HepG2 (cell line): Measurements from ENCODE around the gene TMC8. TPM values are rescaled to one million over a fixed set of nuclear protein-coding genes. Genes with fewer than 3 reads are reported as not detected.

Experiments used
- ARID2 ChIP-seq: sonication (generic); formaldehyde crosslinking; IDR thresholded peaks from 2 replicates; pipeline ENCODE4 v1.8.1; 2022; ENCODE audit warnings: mild to moderate bottlenecking, missing genetic modification reagents, borderline replicate concordance
- CBFB ChIP-seq: sonication (generic); formaldehyde crosslinking; IDR thresholded peaks from 2 replicates; pipeline ENCODE4 v1.4.0; 2020; ENCODE audit warnings: missing genetic modification reagents
- CENPX ChIP-seq: sonication (generic); formaldehyde crosslinking; IDR thresholded peaks from 2 replicates; pipeline ENCODE4 v1.9.0; 2021; ENCODE audit warnings: mild to moderate bottlenecking, missing genetic modification reagents, moderate library complexity
- HMG20A ChIP-seq: IDR thresholded peaks from 2 replicates; pipeline ENCODE4 v1.6.1; 2016; ENCODE audit warnings: borderline replicate concordance
- HNF4A ChIP-seq: sonication (generic); formaldehyde crosslinking; IDR thresholded peaks from 2 replicates; pipeline ENCODE4 v1.4.0; 2020; ENCODE audit warnings: missing genetic modification reagents
- KDM6A ChIP-seq: IDR thresholded peaks from 2 replicates; pipeline ENCODE4 v1.6.1; 2016; ENCODE audit warnings: low read depth
- NCOA5 ChIP-seq: sonication (generic); formaldehyde crosslinking; IDR thresholded peaks from 2 replicates; pipeline ENCODE4 v1.4.0; 2020; ENCODE audit warnings: missing genetic modification reagents
- NFYB ChIP-seq: sonication (generic); formaldehyde crosslinking; IDR thresholded peaks from 2 replicates; pipeline ENCODE4 v1.4.0; 2020; ENCODE audit warnings: missing genetic modification reagents
- SRSF9 ChIP-seq: fragments of 200-400 bp; formaldehyde crosslinking; IDR thresholded peaks from 2 replicates; pipeline ENCODE4 v1.6.1; 2018; ENCODE audit warnings: borderline replicate concordance, mild to moderate bottlenecking, low read depth, low read length; ENCODE audit not compliant: insufficient read depth, poor library complexity, severe bottlenecking
- SRY ChIP-seq: sonication (generic); formaldehyde crosslinking; IDR thresholded peaks from 2 replicates; pipeline ENCODE4 v1.8.0; 2022; ENCODE audit warnings: mild to moderate bottlenecking, missing genetic modification reagents
- TOE1 ChIP-seq: sonication (generic); formaldehyde crosslinking; IDR thresholded peaks from 2 replicates; pipeline ENCODE4 v1.4.0; 2020; ENCODE audit warnings: mild to moderate bottlenecking, missing genetic modification reagents
- ZFAT ChIP-seq: sonication (generic); formaldehyde crosslinking; conservative IDR thresholded peaks from 2 replicates; pipeline ENCODE4 v1.8.1; 2023; ENCODE audit warnings: missing genetic modification reagents, inconsistent platforms
- ZFP36L1 ChIP-seq: sonication (generic); formaldehyde crosslinking; IDR thresholded peaks from 2 replicates; pipeline ENCODE4 v1.8.0; 2022; ENCODE audit warnings: mild to moderate bottlenecking, missing genetic modification reagents, moderate library complexity
- ZNF367 ChIP-seq: sonication (generic); formaldehyde crosslinking; IDR thresholded peaks from 2 replicates; pipeline ENCODE4 v1.4.0; 2020; ENCODE audit warnings: missing genetic modification reagents, borderline replicate concordance
- ZNF780A ChIP-seq: sonication (generic); formaldehyde crosslinking; IDR thresholded peaks from 2 replicates; pipeline ENCODE4 v1.8.0; 2022; ENCODE audit warnings: mild to moderate bottlenecking, missing genetic modification reagents, moderate library complexity
- ZNF850 ChIP-seq: sonication (generic); formaldehyde crosslinking; conservative IDR thresholded peaks from 2 replicates; pipeline ENCODE4 v1.9.0; 2021; ENCODE audit warnings: mild to moderate bottlenecking, missing genetic modification reagents
- ZNF879 ChIP-seq: sonication (generic); formaldehyde crosslinking; IDR thresholded peaks from 2 replicates; pipeline ENCODE4 v1.8.1; 2023; ENCODE audit warnings: missing genetic modification reagents
- polyA plus RNA-seq, 8 experiments: library from polyadenylated mRNA; depleted of rRNA in 3 of 8; stranded (reverse) in 7 of 8; unstranded in 1 of 8; fragments of >200 nt; fragmentation: Illumina TruSeq in 4 of 8; extraction: Trizol in 4 of 8; gene quantifications; 2 replicates each; pipeline versions ENCODE4 v1.2.1 to v1.2.3, GENCODE V29; 2011 to 2016; ENCODE audit warnings: low read depth in 4 of 8, missing spikeins in 1 of 8, mixed read lengths in 1 of 8; ENCODE audit not compliant: insufficient read depth in 1 of 8
- total RNA-seq, 5 experiments: library from RNA; depleted of rRNA; stranded (reverse); fragments of >200 nt; fragmentation: Illumina TruSeq; extraction: Trizol; gene quantifications; 2 replicates each; pipeline ENCODE4 v1.2.3, GENCODE V29; 2016; ENCODE audit warnings: low read depth in 1 of 5
- TF ChIP-seq, protein P1 (sequence below): sonication (generic); formaldehyde crosslinking; IDR thresholded peaks from 2 replicates; pipeline ENCODE4 v1.5.0; 2020; ENCODE audit warnings: mild to moderate bottlenecking, missing genetic modification reagents
- TF ChIP-seq, protein P2 (sequence below): sonication (generic); formaldehyde crosslinking; IDR thresholded peaks from 2 replicates; pipeline ENCODE4 v1.4.0; 2020; ENCODE audit warnings: mild to moderate bottlenecking, missing genetic modification reagents
- TF ChIP-seq, protein P3 (sequence below): IDR thresholded peaks from 2 replicates; pipeline ENCODE4 v1.6.1; 2016; ENCODE audit warnings: mild to moderate bottlenecking
- TF ChIP-seq, protein P4 (sequence below): IDR thresholded peaks from 2 replicates; pipeline ENCODE4 v1.6.1; 2018; ENCODE audit warnings: missing genetic modification reagents, mild to moderate bottlenecking, missing compliant biosample characterization
- TF ChIP-seq, protein P5 (sequence below): sonication (generic); formaldehyde crosslinking; conservative IDR thresholded peaks from 2 replicates; pipeline ENCODE4 v1.8.0; 2022; ENCODE audit warnings: missing genetic modification reagents

TMC8 gene
- total and polyA plus RNA-seq, 2 of the 13 experiments (the other 11 are each of a cell fraction or from before 2014, with no cell fraction given) = 0.53 to 7.8 TPM

DNA sequence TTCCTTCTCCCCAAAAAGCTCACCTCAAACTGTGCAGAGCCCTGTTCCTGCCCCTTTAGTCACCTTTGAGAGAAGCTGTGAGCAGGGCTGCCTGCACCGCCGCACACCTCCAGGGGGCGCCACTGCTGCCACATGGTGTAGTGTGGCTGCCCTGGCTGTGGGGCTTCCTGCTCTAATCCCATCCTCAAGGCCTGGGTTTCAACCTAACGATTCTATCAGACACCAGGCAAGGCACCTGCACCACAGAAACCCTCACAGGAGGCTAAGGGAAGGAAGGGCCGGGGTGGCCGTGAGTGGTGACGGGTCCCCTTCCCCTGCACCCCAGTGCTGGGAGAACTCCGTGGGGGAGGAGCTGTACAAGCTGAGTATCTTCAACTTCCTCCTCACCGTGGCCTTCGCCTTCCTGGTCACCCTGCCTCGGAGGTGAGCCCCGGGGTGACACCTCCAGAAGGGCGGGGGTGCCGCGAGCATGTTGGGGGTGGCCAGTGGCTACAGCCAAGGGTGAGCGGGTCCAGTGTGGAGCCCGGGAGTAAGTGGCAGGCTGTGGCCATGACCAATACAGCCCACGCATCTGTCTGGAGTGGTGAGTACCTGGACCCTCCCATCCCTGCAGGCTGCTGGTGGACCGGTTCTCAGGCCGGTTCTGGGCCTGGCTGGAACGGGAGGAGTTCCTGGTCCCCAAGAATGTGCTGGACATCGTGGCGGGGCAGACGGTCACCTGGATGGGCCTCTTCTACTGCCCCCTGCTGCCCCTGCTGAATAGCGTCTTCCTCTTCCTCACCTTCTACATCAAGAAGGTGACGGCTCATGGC lies 7.0 kb downstream of the TMC8 start (continued):
- TF ChIP-seq ARID2 = no peak
- TF ChIP-seq ZNF780A (CRISPR knock-in tag) = 0 out of 2 replicates have a peak, but pooled peaks have one; percentile 77
- peak; percentile 12; the same call in 1 of the 2 replicates for TF ChIP-seq HNF4A (CRISPR knock-in tag)
- no peak for TF ChIP-seq TOE1
- no peak for TF ChIP-seq KDM6A (CRISPR knock-in tag)
- TF ChIP-seq, protein P1, sequence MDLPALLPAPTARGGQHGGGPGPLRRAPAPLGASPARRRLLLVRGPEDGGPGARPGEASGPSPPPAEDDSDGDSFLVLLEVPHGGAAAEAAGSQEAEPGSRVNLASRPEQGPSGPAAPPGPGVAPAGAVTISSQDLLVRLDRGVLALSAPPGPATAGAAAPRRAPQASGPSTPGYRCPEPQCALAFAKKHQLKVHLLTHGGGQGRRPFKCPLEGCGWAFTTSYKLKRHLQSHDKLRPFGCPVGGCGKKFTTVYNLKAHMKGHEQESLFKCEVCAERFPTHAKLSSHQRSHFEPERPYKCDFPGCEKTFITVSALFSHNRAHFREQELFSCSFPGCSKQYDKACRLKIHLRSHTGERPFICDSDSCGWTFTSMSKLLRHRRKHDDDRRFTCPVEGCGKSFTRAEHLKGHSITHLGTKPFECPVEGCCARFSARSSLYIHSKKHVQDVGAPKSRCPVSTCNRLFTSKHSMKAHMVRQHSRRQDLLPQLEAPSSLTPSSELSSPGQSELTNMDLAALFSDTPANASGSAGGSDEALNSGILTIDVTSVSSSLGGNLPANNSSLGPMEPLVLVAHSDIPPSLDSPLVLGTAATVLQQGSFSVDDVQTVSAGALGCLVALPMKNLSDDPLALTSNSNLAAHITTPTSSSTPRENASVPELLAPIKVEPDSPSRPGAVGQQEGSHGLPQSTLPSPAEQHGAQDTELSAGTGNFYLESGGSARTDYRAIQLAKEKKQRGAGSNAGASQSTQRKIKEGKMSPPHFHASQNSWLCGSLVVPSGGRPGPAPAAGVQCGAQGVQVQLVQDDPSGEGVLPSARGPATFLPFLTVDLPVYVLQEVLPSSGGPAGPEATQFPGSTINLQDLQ = no peak
- TF ChIP-seq ZNF367 (CRISPR knock-in tag) = no peak
- TF ChIP-seq, protein P2, sequence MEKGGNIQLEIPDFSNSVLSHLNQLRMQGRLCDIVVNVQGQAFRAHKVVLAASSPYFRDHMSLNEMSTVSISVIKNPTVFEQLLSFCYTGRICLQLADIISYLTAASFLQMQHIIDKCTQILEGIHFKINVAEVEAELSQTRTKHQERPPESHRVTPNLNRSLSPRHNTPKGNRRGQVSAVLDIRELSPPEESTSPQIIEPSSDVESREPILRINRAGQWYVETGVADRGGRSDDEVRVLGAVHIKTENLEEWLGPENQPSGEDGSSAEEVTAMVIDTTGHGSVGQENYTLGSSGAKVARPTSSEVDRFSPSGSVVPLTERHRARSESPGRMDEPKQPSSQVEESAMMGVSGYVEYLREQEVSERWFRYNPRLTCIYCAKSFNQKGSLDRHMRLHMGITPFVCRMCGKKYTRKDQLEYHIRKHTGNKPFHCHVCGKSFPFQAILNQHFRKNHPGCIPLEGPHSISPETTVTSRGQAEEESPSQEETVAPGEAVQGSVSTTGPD (CRISPR knock-in tag) = no peak
- TF ChIP-seq, protein P3, sequence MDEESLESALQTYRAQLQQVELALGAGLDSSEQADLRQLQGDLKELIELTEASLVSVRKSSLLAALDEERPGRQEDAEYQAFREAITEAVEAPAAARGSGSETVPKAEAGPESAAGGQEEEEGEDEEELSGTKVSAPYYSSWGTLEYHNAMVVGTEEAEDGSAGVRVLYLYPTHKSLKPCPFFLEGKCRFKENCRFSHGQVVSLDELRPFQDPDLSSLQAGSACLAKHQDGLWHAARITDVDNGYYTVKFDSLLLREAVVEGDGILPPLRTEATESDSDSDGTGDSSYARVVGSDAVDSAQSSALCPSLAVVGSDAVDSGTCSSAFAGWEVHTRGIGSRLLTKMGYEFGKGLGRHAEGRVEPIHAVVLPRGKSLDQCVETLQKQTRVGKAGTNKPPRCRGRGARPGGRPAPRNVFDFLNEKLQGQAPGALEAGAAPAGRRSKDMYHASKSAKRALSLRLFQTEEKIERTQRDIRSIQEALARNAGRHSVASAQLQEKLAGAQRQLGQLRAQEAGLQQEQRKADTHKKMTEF = 0 out of 2 replicates have a peak, but pooled peaks have one; percentile 27
- no peak for TF ChIP-seq CENPX (CRISPR knock-in tag)
- no peak for TF ChIP-seq SRSF9
- TF ChIP-seq, protein P4, sequence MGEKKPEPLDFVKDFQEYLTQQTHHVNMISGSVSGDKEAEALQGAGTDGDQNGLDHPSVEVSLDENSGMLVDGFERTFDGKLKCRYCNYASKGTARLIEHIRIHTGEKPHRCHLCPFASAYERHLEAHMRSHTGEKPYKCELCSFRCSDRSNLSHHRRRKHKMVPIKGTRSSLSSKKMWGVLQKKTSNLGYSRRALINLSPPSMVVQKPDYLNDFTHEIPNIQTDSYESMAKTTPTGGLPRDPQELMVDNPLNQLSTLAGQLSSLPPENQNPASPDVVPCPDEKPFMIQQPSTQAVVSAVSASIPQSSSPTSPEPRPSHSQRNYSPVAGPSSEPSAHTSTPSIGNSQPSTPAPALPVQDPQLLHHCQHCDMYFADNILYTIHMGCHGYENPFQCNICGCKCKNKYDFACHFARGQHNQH = peak; percentile 25; the same call in 1 of the 2 replicates
- no peak for TF ChIP-seq SRY (CRISPR knock-in tag)
- TF ChIP-seq NFYB (CRISPR knock-in tag) = no peak
- TF ChIP-seq ZNF850 = peak; percentile 90; the same call in 1 of the 2 replicates
- no peak for TF ChIP-seq ZFP36L1 (CRISPR knock-in tag)
- TF ChIP-seq NCOA5 (CRISPR knock-in tag) = no peak
- no peak for TF ChIP-seq ZFAT
- TF ChIP-seq, protein P5, sequence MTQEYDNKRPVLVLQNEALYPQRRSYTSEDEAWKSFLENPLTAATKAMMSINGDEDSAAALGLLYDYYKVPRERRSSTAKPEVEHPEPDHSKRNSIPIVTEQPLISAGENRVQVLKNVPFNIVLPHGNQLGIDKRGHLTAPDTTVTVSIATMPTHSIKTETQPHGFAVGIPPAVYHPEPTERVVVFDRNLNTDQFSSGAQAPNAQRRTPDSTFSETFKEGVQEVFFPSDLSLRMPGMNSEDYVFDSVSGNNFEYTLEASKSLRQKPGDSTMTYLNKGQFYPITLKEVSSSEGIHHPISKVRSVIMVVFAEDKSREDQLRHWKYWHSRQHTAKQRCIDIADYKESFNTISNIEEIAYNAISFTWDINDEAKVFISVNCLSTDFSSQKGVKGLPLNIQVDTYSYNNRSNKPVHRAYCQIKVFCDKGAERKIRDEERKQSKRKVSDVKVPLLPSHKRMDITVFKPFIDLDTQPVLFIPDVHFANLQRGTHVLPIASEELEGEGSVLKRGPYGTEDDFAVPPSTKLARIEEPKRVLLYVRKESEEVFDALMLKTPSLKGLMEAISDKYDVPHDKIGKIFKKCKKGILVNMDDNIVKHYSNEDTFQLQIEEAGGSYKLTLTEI (CRISPR knock-in tag) = no peak
- TF ChIP-seq CBFB (CRISPR knock-in tag) = no peak
- no peak for TF ChIP-seq HMG20A
- TF ChIP-seq ZNF879 (CRISPR knock-in tag) = no peak
